Measurements from ENCODE around the gene MTIF3.
"Not testable (repeated sequence)": the region's sequence is repeated elsewhere in the genome, so short reads cannot be mapped to it uniquely, and the experiment has no call there.

MTIF3 gene

GRCh38 chr13:27401210-27401609 is 49.2 kb downstream of the MTIF3 start:
- POLR2A ChIA-PET = no interaction called here
- Histone ChIP-seq H3K27ac (ENCODE audit: extremely low read depth, low read depth, low read length) (no peak overlapping the region), H3K36me3 (ENCODE audit: control insufficient read depth in 2 of 2, insufficient read depth in 1 of 2, low read length in 2 of 2) (no peaks in the 10 kb centered on the region), H3K9me3 (ENCODE audit: control insufficient read depth, insufficient read depth, low read depth, low read length) (no peaks in the 10 kb centered on the region), H3K4me1 (ENCODE audit: control insufficient read depth, insufficient read depth, low read length) (no peaks in the 10 kb centered on the region), H3K4me3 (ENCODE audit: low read depth, low read length) (no peak overlapping the region)
- CTCF ChIA-PET = interaction anchor here (0.6 to 0.8 kb wide), 2 partner anchors 22 to 26 kb away, joined by 5 read pairs; no protein-coding TSS in a partner anchor
- TF ChIP-seq ZNF362 (tag by site-specific recombination; IDR thresholded peaks at IDR 0.05) (no peak), HOXC10 (CRISPR knock-in tag; IDR thresholded peaks at IDR 0.05) (no peak), ZNF155 (tag by site-specific recombination; IDR thresholded peaks at IDR 0.05) (no peak), KLF16 (tag by site-specific recombination; IDR thresholded peaks at IDR 0.05) (no peak), ZBTB20 (tag by site-specific recombination; IDR thresholded peaks at IDR 0.05) (no peak), ZNF341 (tag by site-specific recombination; IDR thresholded peaks at IDR 0.05; ENCODE audit: low read depth) (no peak), ZNF707 (tag by site-specific recombination; IDR thresholded peaks at IDR 0.05) (no peak), ZIC2 (tag by site-specific recombination; IDR thresholded peaks at IDR 0.05) (no peak), ZNF311 (tag by site-specific recombination; IDR thresholded peaks at IDR 0.05; ENCODE audit: borderline replicate concordance) (no peak), PRDM2 (tag by site-specific recombination; IDR thresholded peaks at IDR 0.05; ENCODE audit: borderline replicate concordance) (no peak), ZNF776 (tag by site-specific recombination; IDR thresholded peaks at IDR 0.05; ENCODE audit: borderline replicate concordance) (no peak), ZNF571 (tag by site-specific recombination; IDR thresholded peaks at IDR 0.05) (no peak), ZSCAN16 (tag by site-specific recombination; IDR thresholded peaks at IDR 0.05) (no peak), ZNF600 (tag by site-specific recombination; IDR thresholded peaks at IDR 0.05) (no peak)

GRCh38 chr13:27400405-27400804 is 50.0 kb downstream of the MTIF3 start:
- H3K4me3 ChIP-seq (ENCODE audit: low read depth, low read length); H3K36me3 ChIP-seq (ENCODE audit: control insufficient read depth in 2 of 2, insufficient read depth in 1 of 2, low read length in 2 of 2); POLR2A ChIA-PET; H3K4me1 ChIP-seq (ENCODE audit: control insufficient read depth, insufficient read depth, low read length); H3K27ac ChIP-seq (ENCODE audit: extremely low read depth, low read depth, low read length); H3K9me3 ChIP-seq (ENCODE audit: control insufficient read depth, insufficient read depth, low read depth, low read length); CTCF ChIA-PET: not testable (repeated sequence)

GRCh38 chr13:27398360-27398759 is 52.0 kb downstream of the MTIF3 start:
- Histone ChIP-seq H3K4me3 (ENCODE audit: low read depth, low read length) (no peak overlapping the region), H3K36me3 (ENCODE audit: control insufficient read depth in 2 of 2, insufficient read depth in 1 of 2, low read length in 2 of 2) (no peaks in the 10 kb centered on the region), H3K4me1 (ENCODE audit: control insufficient read depth, insufficient read depth, low read length) (no peaks in the 10 kb centered on the region), H3K27ac (ENCODE audit: extremely low read depth, low read depth, low read length) (no peak overlapping the region), H3K9me3 (ENCODE audit: control insufficient read depth, insufficient read depth, low read depth, low read length) (no peaks in the 10 kb centered on the region)
- TF ChIP-seq ZNF335 (tag by site-specific recombination; conservative IDR thresholded peaks at IDR 0.05) (no peak), ZNF624 (tag by site-specific recombination; IDR thresholded peaks at IDR 0.05) (no peak), ZBTB26 (tag by site-specific recombination; optimal IDR thresholded peaks at IDR 0.05) (no peak), ZNF169 (tag by site-specific recombination; IDR thresholded peaks at IDR 0.05) (no peak), ZBTB17 (tag by site-specific recombination; IDR thresholded peaks at IDR 0.05) (no peak), ZNF221 (tag by site-specific recombination; IDR thresholded peaks at IDR 0.05; ENCODE audit: borderline replicate concordance) (no peak), ZBTB6 (tag by site-specific recombination; IDR thresholded peaks at IDR 0.05) (no peak), ZNF174 (tag by site-specific recombination; IDR thresholded peaks at IDR 0.05) (no peak), ZNF514 (tag by site-specific recombination; IDR thresholded peaks at IDR 0.05) (no peak)
- ChIA-PET POLR2A (no interaction called here), CTCF (no interaction called here)
